SK-N-SH (cell line): Measurements from ENCODE around the gene COL8A2. TPM values are rescaled to one million over a fixed set of nuclear protein-coding genes. Genes with fewer than 3 reads are reported as not detected.
A peak's percentile ranks its signal among the peaks of the same experiment; 100 is the strongest.

Experiments used
- CTCF ChIA-PET: fragments of 300-600, 350-600 bp; formaldehyde crosslinking; extraction: SDS; loops from one replicate; lab custom pipeline; 2021; lab: Yijun Ruan, JAX
- POLR2A ChIA-PET: fragments of 350-600 bp; sonication (Branson Sonifier 250); formaldehyde crosslinking; extraction: SDS; loops from one replicate; lab custom pipeline; 2020; ENCODE audit warnings: antibody characterized with exemption, inconsistent platforms; lab: Yijun Ruan, JAX
- DNase-seq: peaks from one replicate; pipeline ENCODE4 v3.0.0; 2012
- H2AFZ ChIP-seq: fragments of 200-600 bp; sonication (generic); 2 replicates; pipeline ENCODE4 v1.8.1; 2016; ENCODE audit warnings: antibody characterized with exemption, mild to moderate bottlenecking, low read depth
- H3F3A ChIP-seq: fragments of 200-600 bp; sonication (generic); replicated peaks from 2 replicates; pipeline ENCODE3; 2016; ENCODE audit warnings: antibody characterized with exemption, mild to moderate bottlenecking; ENCODE audit not compliant: insufficient read depth
- H3K27ac ChIP-seq, 2 experiments: fragments of 200-500 bp in 1 of 2; fragments of 200-600 bp in 1 of 2; sonication (Bioruptor generic) in 1 of 2; sonication (generic), shearing (Covaris generic) in 1 of 2; 2 replicates each; pipeline versions ENCODE4 v1.5.1 to v1.6.1; 2014 to 2016; ENCODE audit warnings: low read depth in 2 of 2, inconsistent platforms in 1 of 2, low read length in 1 of 2, mild to moderate bottlenecking in 1 of 2, mixed read lengths in 1 of 2
- H3K27me3 ChIP-seq: fragments of 200-600 bp; sonication (generic), shearing (Covaris generic); 2 replicates; pipeline ENCODE4 v1.6.1; 2016; ENCODE audit warnings: mixed run types; ENCODE audit not compliant: insufficient read depth
- H3K36me3 ChIP-seq, 2 experiments: fragments of 200-500 bp in 1 of 2; fragments of 200-600 bp in 1 of 2; sonication (Bioruptor generic) in 1 of 2; sonication (generic) in 1 of 2; replicated peaks in 1 of 2; 2 replicates each; pipeline versions ENCODE3 to v1.5.1; 2014 to 2016; ENCODE audit warnings: low read length in 1 of 2, mild to moderate bottlenecking in 1 of 2; ENCODE audit not compliant: insufficient read depth in 2 of 2, control insufficient read depth in 1 of 2
- H3K4me1 ChIP-seq, 2 experiments: fragments of 200-500 bp in 1 of 2; fragments of 200-600 bp in 1 of 2; sonication (Bioruptor generic) in 1 of 2; sonication (generic), shearing (Covaris generic) in 1 of 2; 2 replicates each; pipeline versions ENCODE4 v1.5.1 to v1.6.1; 2014 to 2016; ENCODE audit warnings: low read depth in 1 of 2, low read length in 1 of 2, mixed run types in 1 of 2; ENCODE audit not compliant: insufficient read depth in 2 of 2, control insufficient read depth in 1 of 2
- H3K4me2 ChIP-seq: fragments of 200-600 bp; sonication (generic), shearing (Covaris generic); 2 replicates; pipeline ENCODE4 v1.6.1; 2017; ENCODE audit warnings: mixed run types
- H3K4me3 ChIP-seq, 2 experiments: fragments of 200-500 bp in 1 of 2; fragments of 200-600 bp in 1 of 2; sonication (Bioruptor generic) in 1 of 2; sonication (generic), shearing (Covaris generic) in 1 of 2; 2 replicates each; pipeline versions ENCODE4 v1.5.1 to v1.8.1; 2014 to 2016; ENCODE audit warnings: low read depth in 2 of 2, inconsistent platforms in 1 of 2, low read length in 1 of 2, mild to moderate bottlenecking in 1 of 2, mixed read lengths in 1 of 2, moderate library complexity in 1 of 2
- H3K79me2 ChIP-seq: fragments of 200-600 bp; sonication (generic); 2 replicates; pipeline ENCODE4 v1.8.1; 2017; ENCODE audit warnings: mild to moderate bottlenecking; ENCODE audit not compliant: insufficient read depth
- H3K9ac ChIP-seq: fragments of 200-600 bp; sonication (generic); 2 replicates; pipeline ENCODE4 v1.6.1; 2017; ENCODE audit warnings: mixed run types
- H3K9me2 ChIP-seq: fragments of 200-600 bp; sonication (generic); 2 replicates; pipeline ENCODE4 v1.6.1; 2017; ENCODE audit warnings: mixed run types
- H3K9me3 ChIP-seq: fragments of 200-600 bp; sonication (generic); 2 replicates; pipeline ENCODE4 v1.6.1; 2017; ENCODE audit warnings: mixed run types, mild to moderate bottlenecking, moderate library complexity
- H4K20me1 ChIP-seq: fragments of 200-600 bp; sonication (generic); 2 replicates; pipeline ENCODE4 v1.6.1; 2017; ENCODE audit warnings: mild to moderate bottlenecking, mixed run types; ENCODE audit not compliant: insufficient read depth
- ELF1 ChIP-seq: IDR thresholded peaks from 2 replicates; pipeline ENCODE4 v1.4.0; 2012
- EP300 ChIP-seq, 2 experiments: IDR thresholded peaks; 2 replicates each; pipeline versions ENCODE4 v1.4.0 to v1.6.1; 2012; ENCODE audit warnings: borderline replicate concordance in 1 of 2, low read depth in 1 of 2, low read length in 1 of 2
- EZH2phosphoT487 ChIP-seq: fragments of 200-600 bp; sonication (generic); IDR thresholded peaks from 2 replicates; pipeline ENCODE4 v1.6.1; 2017; ENCODE audit warnings: low read depth, mixed run types, mild to moderate bottlenecking, antibody characterized with exemption, moderate library complexity, borderline replicate concordance
- FOXJ3 ChIP-seq: sonication (generic); formaldehyde crosslinking; IDR thresholded peaks from 2 replicates; pipeline ENCODE4 v1.5.1; 2020; ENCODE audit warnings: mild to moderate bottlenecking, missing genetic modification reagents
- FOXM1 ChIP-seq: IDR thresholded peaks from 2 replicates; pipeline ENCODE4 v1.4.0; 2012; ENCODE audit warnings: low read depth, mild to moderate bottlenecking
- GABPA ChIP-seq: IDR thresholded peaks from 2 replicates; pipeline ENCODE4 v1.4.0; 2012; ENCODE audit warnings: low read depth, mild to moderate bottlenecking
- MEF2A ChIP-seq: IDR thresholded peaks from 2 replicates; pipeline ENCODE4 v1.4.0; 2012; ENCODE audit warnings: low read depth, borderline replicate concordance
- MXI1 ChIP-seq: IDR thresholded peaks from 2 replicates; pipeline ENCODE4 v1.6.1; 2012; ENCODE audit warnings: mild to moderate bottlenecking, low read depth, low read length, improper control_type of control experiment
- NFIC ChIP-seq: IDR thresholded peaks from 2 replicates; pipeline ENCODE4 v1.4.0; 2012; ENCODE audit warnings: borderline replicate concordance
- NRF1 ChIP-seq: IDR thresholded peaks from 2 replicates; pipeline ENCODE4 v1.6.1; 2012; ENCODE audit warnings: low read depth, mild to moderate bottlenecking, low read length
- RAD21 ChIP-seq: IDR thresholded peaks from 2 replicates; pipeline ENCODE4 v1.6.1; 2012; ENCODE audit warnings: mild to moderate bottlenecking, low read length
- RCOR1 ChIP-seq: fragments of 150-350 bp; IDR thresholded peaks from 2 replicates; pipeline ENCODE4 v1.6.1; 2017; ENCODE audit warnings: antibody characterized with exemption, low read length
- RFX5 ChIP-seq: IDR thresholded peaks from 2 replicates; pipeline ENCODE4 v1.6.1; 2012; ENCODE audit warnings: mild to moderate bottlenecking, improper control_type of control experiment, low read length
- RXRA ChIP-seq: IDR thresholded peaks from 2 replicates; pipeline ENCODE4 v1.4.0; 2012; ENCODE audit warnings: low read depth, mild to moderate bottlenecking, borderline replicate concordance
- TCF12 ChIP-seq: IDR thresholded peaks from 2 replicates; pipeline ENCODE4 v1.4.0; 2012
- YY1 ChIP-seq: IDR thresholded peaks from 2 replicates; pipeline ENCODE4 v1.4.0; 2012; ENCODE audit warnings: low read depth, mild to moderate bottlenecking
- WGBS: methylation state at CpG from one replicate; pipeline ENCODE4 v1.1.6; 2017; ENCODE audit warnings: low lambda C conversion rate; 5-methylcytosine and 5-hydroxymethylcytosine counted together
- polyA plus RNA-seq, 3 experiments: library from polyadenylated mRNA; depleted of rRNA; stranded (reverse); fragments of >200 nt; gene quantifications; 2 replicates each; pipeline ENCODE4 v1.2.3, GENCODE V29; 2012
- TF ChIP-seq, protein P1 (sequence below): fragments of 150-350 bp; IDR thresholded peaks from 2 replicates; pipeline ENCODE4 v1.6.1; 2017; ENCODE audit warnings: antibody characterized with exemption, low read length, low read depth, borderline replicate concordance
- TF ChIP-seq, protein P2 (sequence below): IDR thresholded peaks from 2 replicates; pipeline ENCODE4; 2012
- TF ChIP-seq, protein P3 (sequence below): fragments of 150-350 bp; IDR thresholded peaks from 2 replicates; pipeline ENCODE4 v1.6.1; 2016; ENCODE audit warnings: mild to moderate bottlenecking, low read depth, low read length
- TF ChIP-seq, protein P4 (sequence below): fragments of 200-600 bp; sonication (generic); IDR thresholded peaks from 2 replicates; pipeline ENCODE4 v1.6.1; 2017; ENCODE audit warnings: antibody characterized with exemption, mild to moderate bottlenecking, moderate library complexity

Gene COL8A2
- polyA plus RNA-seq, 1 of the 3 experiments (the other 2 are of a cell fraction): 3.1 TPM

DNA sequence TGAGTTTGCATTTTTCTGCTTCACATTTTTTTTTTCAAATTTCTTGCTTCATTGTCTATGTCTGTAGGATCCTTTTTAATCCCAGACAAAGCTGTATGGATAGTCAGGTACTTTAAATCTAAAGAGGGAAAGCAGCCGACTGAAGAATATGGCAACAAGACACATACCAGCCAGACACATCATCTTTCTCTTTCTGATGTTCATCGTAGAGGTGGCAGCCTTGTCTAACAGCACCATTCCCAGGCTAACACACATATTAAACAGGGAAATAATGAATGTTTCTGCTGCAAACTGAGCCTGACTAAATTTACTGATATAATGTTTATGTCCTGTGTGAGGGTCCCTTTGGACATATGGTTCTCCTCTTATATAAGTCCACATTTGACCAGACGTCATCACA is 44.8 kb downstream of the COL8A2 start:
- TF ChIP-seq, protein P1, sequence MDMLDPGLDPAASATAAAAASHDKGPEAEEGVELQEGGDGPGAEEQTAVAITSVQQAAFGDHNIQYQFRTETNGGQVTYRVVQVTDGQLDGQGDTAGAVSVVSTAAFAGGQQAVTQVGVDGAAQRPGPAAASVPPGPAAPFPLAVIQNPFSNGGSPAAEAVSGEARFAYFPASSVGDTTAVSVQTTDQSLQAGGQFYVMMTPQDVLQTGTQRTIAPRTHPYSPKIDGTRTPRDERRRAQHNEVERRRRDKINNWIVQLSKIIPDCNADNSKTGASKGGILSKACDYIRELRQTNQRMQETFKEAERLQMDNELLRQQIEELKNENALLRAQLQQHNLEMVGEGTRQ: no peak
- TF ChIP-seq, protein P2, sequence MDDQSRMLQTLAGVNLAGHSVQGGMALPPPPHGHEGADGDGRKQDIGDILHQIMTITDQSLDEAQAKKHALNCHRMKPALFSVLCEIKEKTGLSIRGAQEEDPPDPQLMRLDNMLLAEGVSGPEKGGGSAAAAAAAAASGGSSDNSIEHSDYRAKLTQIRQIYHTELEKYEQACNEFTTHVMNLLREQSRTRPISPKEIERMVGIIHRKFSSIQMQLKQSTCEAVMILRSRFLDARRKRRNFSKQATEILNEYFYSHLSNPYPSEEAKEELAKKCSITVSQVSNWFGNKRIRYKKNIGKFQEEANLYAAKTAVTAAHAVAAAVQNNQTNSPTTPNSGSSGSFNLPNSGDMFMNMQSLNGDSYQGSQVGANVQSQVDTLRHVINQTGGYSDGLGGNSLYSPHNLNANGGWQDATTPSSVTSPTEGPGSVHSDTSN: no peak
- TF ChIP-seq MXI1: no peak
- TF ChIP-seq, protein P3, sequence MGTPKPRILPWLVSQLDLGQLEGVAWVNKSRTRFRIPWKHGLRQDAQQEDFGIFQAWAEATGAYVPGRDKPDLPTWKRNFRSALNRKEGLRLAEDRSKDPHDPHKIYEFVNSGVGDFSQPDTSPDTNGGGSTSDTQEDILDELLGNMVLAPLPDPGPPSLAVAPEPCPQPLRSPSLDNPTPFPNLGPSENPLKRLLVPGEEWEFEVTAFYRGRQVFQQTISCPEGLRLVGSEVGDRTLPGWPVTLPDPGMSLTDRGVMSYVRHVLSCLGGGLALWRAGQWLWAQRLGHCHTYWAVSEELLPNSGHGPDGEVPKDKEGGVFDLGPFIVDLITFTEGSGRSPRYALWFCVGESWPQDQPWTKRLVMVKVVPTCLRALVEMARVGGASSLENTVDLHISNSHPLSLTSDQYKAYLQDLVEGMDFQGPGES: no peak
- no peak for TF ChIP-seq EZH2phosphoT487
- TF ChIP-seq RXRA: no peak
- TF ChIP-seq MEF2A: no peak
- no peak for TF ChIP-seq FOXJ3
- no peak for TF ChIP-seq RFX5
- no peak overlapping the region for H3K4me2 ChIP-seq
- H3K27ac ChIP-seq: no peak overlapping the region
- ChIA-PET CTCF (no interaction called here), POLR2A (no interaction called here)
- no peaks in the 10 kb centered on the region for H3K36me3 ChIP-seq
- DNase-seq: no peak
- H3K9me3 ChIP-seq: no peaks in the 10 kb centered on the region
- H3K27me3 ChIP-seq: no peaks in the 10 kb centered on the region
- H3K4me3 ChIP-seq: no peak overlapping the region
- WGBS: 57% methylated on average over 3 of the region's 3 CpGs
- no peaks in the 10 kb centered on the region for H3K9me2 ChIP-seq
- peaks cover 6% of the 10 kb centered on the region for H3F3A ChIP-seq
- H2AFZ ChIP-seq: 0 out of 2 replicates have a peak overlapping the region, but pooled peaks have one; percentile 51
- H3K9ac ChIP-seq: no peak overlapping the region
- peaks cover 0 to 8% of the 10 kb centered on the region in 2 experiments; a peak in 1 of 4 replicates for H3K4me1 ChIP-seq
- H4K20me1 ChIP-seq: no peaks in the 10 kb centered on the region
- no peaks in the 10 kb centered on the region for H3K79me2 ChIP-seq

DNA sequence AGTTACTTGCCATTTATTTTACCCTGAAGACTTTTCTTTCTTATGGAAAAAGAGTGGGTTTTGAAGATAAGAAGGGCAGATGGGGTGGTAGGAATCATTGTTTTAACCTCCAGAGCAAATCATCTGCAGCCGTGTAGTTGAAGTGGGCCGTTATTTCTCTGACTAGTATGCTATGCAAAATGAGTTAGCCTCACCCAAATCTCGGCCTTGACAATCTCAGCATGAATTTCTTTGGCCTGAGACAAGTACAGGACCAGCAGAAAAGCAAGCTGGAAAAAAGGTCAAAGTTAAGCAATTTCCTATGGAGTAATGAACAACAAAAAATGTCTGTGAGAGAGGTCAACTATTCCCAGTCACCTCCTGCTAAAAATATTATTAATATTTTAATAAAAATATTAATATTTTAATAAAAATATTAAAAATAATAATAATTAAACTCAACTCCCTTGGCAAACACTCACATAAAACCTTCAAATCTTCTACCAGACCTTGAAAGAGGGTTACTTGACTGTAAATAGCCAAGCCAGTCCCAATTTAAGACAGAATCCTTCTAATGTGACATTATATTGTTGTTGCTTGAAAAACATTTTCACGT is 47.9 kb downstream of the COL8A2 start:
- no peak for TF ChIP-seq GABPA
- TF ChIP-seq, protein P1: no peak
- no peak for TF ChIP-seq YY1
- no peak for TF ChIP-seq NRF1
- no peak for TF ChIP-seq NFIC
- TF ChIP-seq RCOR1: no peak
- TF ChIP-seq, protein P2: no peak
- TF ChIP-seq EZH2phosphoT487: no peak
- TF ChIP-seq EP300 (IDR thresholded peaks at IDR 0.05; ENCODE audit: borderline replicate concordance in 1 of 2, low read depth in 1 of 2, low read length in 1 of 2): no peak
- TF ChIP-seq ELF1: no peak
- TF ChIP-seq RAD21: no peak
- TF ChIP-seq, protein P4, sequence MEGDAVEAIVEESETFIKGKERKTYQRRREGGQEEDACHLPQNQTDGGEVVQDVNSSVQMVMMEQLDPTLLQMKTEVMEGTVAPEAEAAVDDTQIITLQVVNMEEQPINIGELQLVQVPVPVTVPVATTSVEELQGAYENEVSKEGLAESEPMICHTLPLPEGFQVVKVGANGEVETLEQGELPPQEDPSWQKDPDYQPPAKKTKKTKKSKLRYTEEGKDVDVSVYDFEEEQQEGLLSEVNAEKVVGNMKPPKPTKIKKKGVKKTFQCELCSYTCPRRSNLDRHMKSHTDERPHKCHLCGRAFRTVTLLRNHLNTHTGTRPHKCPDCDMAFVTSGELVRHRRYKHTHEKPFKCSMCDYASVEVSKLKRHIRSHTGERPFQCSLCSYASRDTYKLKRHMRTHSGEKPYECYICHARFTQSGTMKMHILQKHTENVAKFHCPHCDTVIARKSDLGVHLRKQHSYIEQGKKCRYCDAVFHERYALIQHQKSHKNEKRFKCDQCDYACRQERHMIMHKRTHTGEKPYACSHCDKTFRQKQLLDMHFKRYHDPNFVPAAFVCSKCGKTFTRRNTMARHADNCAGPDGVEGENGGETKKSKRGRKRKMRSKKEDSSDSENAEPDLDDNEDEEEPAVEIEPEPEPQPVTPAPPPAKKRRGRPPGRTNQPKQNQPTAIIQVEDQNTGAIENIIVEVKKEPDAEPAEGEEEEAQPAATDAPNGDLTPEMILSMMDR: no peak
- no peak for TF ChIP-seq TCF12
- TF ChIP-seq FOXM1: no peak
- TF ChIP-seq RXRA: no peak
- TF ChIP-seq, all 33 proteins: peak for 0
- POLR2A ChIA-PET: no interaction called here

More for the DNA sequence above, 47.9 kb downstream of the COL8A2 start:
- Histone ChIP-seq H3F3A (peaks cover 6% of the 10 kb centered on the region), H3K4me2 (no peak overlapping the region), H3K9me2 (no peaks in the 10 kb centered on the region), H3K27ac (no peak overlapping the region), H3K9ac (no peak overlapping the region), H2AFZ (no peak overlapping the region), H3K27me3 (no peaks in the 10 kb centered on the region), H3K4me3 (no peak overlapping the region), H3K79me2 (no peaks in the 10 kb centered on the region), H3K36me3 (no peaks in the 10 kb centered on the region), H3K4me1 (no peaks in the 10 kb centered on the region), H4K20me1 (no peaks in the 10 kb centered on the region), H3K9me3 (no peaks in the 10 kb centered on the region)
- CTCF ChIA-PET: no interaction called here
- 48% methylated on average over 4 of the region's 4 CpGs for WGBS
- no peak for DNase-seq
